Osteoblast (primary cell): ENCODE measurements around the gene KRTAP4-5. TPM values are rescaled to one million over a fixed set of nuclear protein-coding genes. Genes with fewer than 3 reads are reported as not detected.
A peak's percentile ranks its signal among the peaks of the same experiment; 100 is the strongest.

Source experiments
- DNase-seq: peaks from one replicate; pipeline ENCODE4 v3.0.0; 2011; ENCODE audit warnings: low spot score, mixed read lengths; ENCODE audit not compliant: insufficient read length; ENCODE audit errors: missing footprints
- H2AFZ ChIP-seq: 2 replicates; pipeline ENCODE4 v1.6.0; 2011; ENCODE audit warnings: mild to moderate bottlenecking, low read length
- H3K27ac ChIP-seq: 2 replicates; pipeline ENCODE4 v1.5.1; 2011; ENCODE audit warnings: mild to moderate bottlenecking, low read depth, low read length, moderate library complexity
- H3K27me3 ChIP-seq: 2 replicates; pipeline ENCODE4 v1.6.0; 2012; ENCODE audit warnings: mild to moderate bottlenecking, control low read depth, inconsistent platforms, low read length, moderate library complexity; ENCODE audit not compliant: insufficient read depth
- H3K36me3 ChIP-seq: 2 replicates; pipeline ENCODE4 v1.5.1; 2011; ENCODE audit warnings: mild to moderate bottlenecking, low read length, control low read depth, moderate library complexity; ENCODE audit not compliant: insufficient read depth
- H3K4me1 ChIP-seq: 2 replicates; pipeline ENCODE4 v1.5.1; 2011; ENCODE audit warnings: mild to moderate bottlenecking, low read length, control low read depth, moderate library complexity; ENCODE audit not compliant: insufficient read depth
- H3K4me2 ChIP-seq: 2 replicates; pipeline ENCODE4 v1.6.0; 2011; ENCODE audit warnings: mild to moderate bottlenecking, low read length; ENCODE audit not compliant: insufficient read depth
- H3K4me3 ChIP-seq: fragments of 200-600 bp; sonication (generic); 3 replicates; pipeline ENCODE4 v1.5.1; 2012; ENCODE audit warnings: mild to moderate bottlenecking, low read length, inconsistent platforms; ENCODE audit not compliant: insufficient read depth
- H3K79me2 ChIP-seq: 2 replicates; pipeline ENCODE4 v1.6.0; 2012; ENCODE audit warnings: mild to moderate bottlenecking, low read length, control low read depth, inconsistent platforms; ENCODE audit not compliant: insufficient read depth
- H3K9me3 ChIP-seq: 2 replicates; pipeline ENCODE4 v1.5.1; 2011; ENCODE audit warnings: low read depth, low read length, control low read depth
- H4K20me1 ChIP-seq: 2 replicates; pipeline ENCODE4 v1.6.0; 2012; ENCODE audit warnings: mild to moderate bottlenecking, low read length, control low read depth; ENCODE audit not compliant: insufficient read depth
- CTCF ChIP-seq: IDR thresholded peaks from 2 replicates; pipeline ENCODE4 v1.5.1; 2011; ENCODE audit warnings: mild to moderate bottlenecking, low read depth, low read length, moderate library complexity; ENCODE audit errors: extremely low read depth
- total RNA-seq: library from RNA; depleted of rRNA; stranded (reverse); fragments of >200 nt; gene quantifications from 2 replicates; pipeline ENCODE4 v1.2.3, GENCODE V29; 2012

Gene KRTAP4-5
- total RNA-seq, 1 donor: not detected

GRCh38 chr17:41171886-41172285 is 22.3 kb upstream of the KRTAP4-5 start:
- Histone ChIP-seq H3K4me3 (no peak overlapping the region), H3K9me3 (no peaks in the 10 kb centered on the region), H3K27me3 (no peaks in the 10 kb centered on the region), H3K79me2 (no peaks in the 10 kb centered on the region), H3K27ac (no peak overlapping the region), H3K4me1 (no peaks in the 10 kb centered on the region), H2AFZ (no peak overlapping the region), H3K4me2 (no peak overlapping the region), H4K20me1 (no peaks in the 10 kb centered on the region), H3K36me3 (no peaks in the 10 kb centered on the region)
- no peak for DNase-seq
- no peak for TF ChIP-seq CTCF

- H4K20me1 ChIP-seq: no peaks in the 10 kb centered on the region
- no peak within 1 kb of the TSS for H3K4me3 ChIP-seq
- TF ChIP-seq CTCF: no peak
- H3K79me2 ChIP-seq: no peaks in the 10 kb centered on the region
- H3K4me1 ChIP-seq: no peaks in the 10 kb centered on the region
- H3K27me3 ChIP-seq: no peaks in the 10 kb centered on the region
- no peak within 1 kb of the TSS for H2AFZ ChIP-seq
- no peak within 1 kb of the TSS for H3K27ac ChIP-seq
- no peak for DNase-seq
- no peaks in the 10 kb centered on the region for H3K36me3 ChIP-seq
- H3K4me2 ChIP-seq: no peak within 1 kb of the TSS
- H3K9me3 ChIP-seq: no peaks in the 10 kb centered on the region
Observed at GRCh38 chr17:41168121-41168520, 18.5 kb upstream of the KRTAP4-5 start, which contains the start of gene KRTAP4-3. Gene KRTAP4-3, minus strand, starts transcription at chr17:41168221. Its CDS starts 49 bp downstream, at chr17:41168172.

- no peak overlapping the region for H2AFZ ChIP-seq
- H3K4me1 ChIP-seq: no peaks in the 10 kb centered on the region
- H3K27ac ChIP-seq: no peak overlapping the region
- H3K36me3 ChIP-seq: no peaks in the 10 kb centered on the region
- no peak overlapping the region for H3K4me3 ChIP-seq
- no peaks in the 10 kb centered on the region for H3K79me2 ChIP-seq
- H3K9me3 ChIP-seq: no peaks in the 10 kb centered on the region
- no peak for DNase-seq
- H3K27me3 ChIP-seq: no peaks in the 10 kb centered on the region
- no peak for TF ChIP-seq CTCF
- no peak overlapping the region for H3K4me2 ChIP-seq
- H4K20me1 ChIP-seq: no peaks in the 10 kb centered on the region
Observed at GRCh38 chr17:41167561-41167960, 17.9 kb upstream of the KRTAP4-5 start.

- no peaks in the 10 kb centered on the region for H3K4me1 ChIP-seq
- no peaks in the 10 kb centered on the region for H3K9me3 ChIP-seq
- peak overlapping the region; percentile 6 for H3K4me2 ChIP-seq
- peak overlapping the region; percentile 2 for H2AFZ ChIP-seq
- DNase-seq: peak; percentile 37
- H3K27me3 ChIP-seq: no peaks in the 10 kb centered on the region
- H3K27ac ChIP-seq: no peak overlapping the region
- no peaks in the 10 kb centered on the region for H3K79me2 ChIP-seq
- no peaks in the 10 kb centered on the region for H4K20me1 ChIP-seq
- no peak for TF ChIP-seq CTCF
- no peak overlapping the region for H3K4me3 ChIP-seq
- no peaks in the 10 kb centered on the region for H3K36me3 ChIP-seq
Observed at GRCh38 chr17:41163828-41164227, 14.2 kb upstream of the KRTAP4-5 start.
